Measurements from ENCODE around the gene DUSP15. TPM values are rescaled to one million over a fixed set of nuclear protein-coding genes. Genes with fewer than 3 reads are reported as not detected.
A peak's percentile ranks its signal among the peaks of the same experiment; 100 is the strongest.

Gene DUSP15
- polyA plus RNA-seq, 3 donors = not detected

DNA sequence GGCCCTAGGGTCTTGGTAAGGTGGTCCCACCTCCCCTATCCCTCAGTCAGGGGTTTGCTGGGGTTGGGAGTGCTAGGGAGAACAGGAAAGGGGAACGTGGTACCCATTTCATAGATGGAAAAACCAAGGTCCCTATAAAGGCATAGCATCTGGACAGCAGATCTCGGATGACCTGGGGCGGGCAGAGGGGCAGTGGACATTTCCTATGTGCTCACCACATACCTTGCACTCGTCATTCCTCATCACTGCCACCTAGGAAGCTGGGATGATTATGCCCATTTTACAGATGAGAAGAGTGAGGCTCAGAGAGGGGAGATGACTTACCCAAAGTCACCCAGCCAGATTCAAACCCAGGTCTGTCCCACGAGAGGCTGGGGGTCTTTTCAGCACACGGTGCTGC lies 39.1 kb downstream of the DUSP15 start:
- peaks cover 0 to 20% of the 10 kb centered on the region in 2 donors for H3K27me3 ChIP-seq (ENCODE audit: control insufficient read depth in 2 of 2, insufficient read depth in 2 of 2, low read length in 2 of 2)
- WGBS (ENCODE audit: insufficient coverage) = 87% methylated on average over 3 of the region's 6 CpGs
- intact Hi-C loops (cut with micrococcal nuclease) = no loop called here
- no peaks in the 10 kb centered on the region for H3K79me2 ChIP-seq (ENCODE audit: insufficient read depth, low read length)
- no peaks in the 10 kb centered on the region for H3K36me3 ChIP-seq (replicated peaks in 1 of 2; ENCODE audit: control insufficient read depth in 1 of 2, insufficient read depth in 2 of 2, low read length in 2 of 2)
- H3K27ac ChIP-seq (ENCODE audit: low read depth in 1 of 2, low read length in 2 of 2) = no peak overlapping the region
- peaks cover 11 to 13% of the 10 kb centered on the region in 2 donors for H3K4me1 ChIP-seq (ENCODE audit: control insufficient read depth in 1 of 2, insufficient read depth in 2 of 2, low read length in 2 of 2)
- H3K27ac Mint-ChIP-seq = no peak overlapping the region
- no peak overlapping the region for H3K4me3 ChIP-seq (replicated peaks in 1 of 3; ENCODE audit: low read depth in 2 of 3, low read length in 3 of 3)
- no peaks in the 10 kb centered on the region for H3K4me1 Mint-ChIP-seq
- no peaks in the 10 kb centered on the region for H3K9me3 ChIP-seq (replicated peaks in 1 of 2; ENCODE audit: control insufficient read depth in 1 of 2, insufficient read depth in 1 of 2, low read length in 2 of 2)
- no peak overlapping the region for H3K4me3 Mint-ChIP-seq
- H3K9ac ChIP-seq (ENCODE audit: insufficient read depth, low read length, poor library complexity, severe bottlenecking) = no peak overlapping the region
- peaks cover 0 to 2% (median 0%) of the 10 kb centered on the region in 7 donors for H3K9me3 Mint-ChIP-seq
- H2AFZ ChIP-seq (ENCODE audit: insufficient read depth, low read depth, low read length, poor library complexity, severe bottlenecking) = no peak overlapping the region
- H3K27me3 Mint-ChIP-seq (ENCODE audit: low read depth in 3 of 3) = peaks cover 17 to 35% (median 34%) of the 10 kb centered on the region in 3 donors
- TF ChIP-seq, protein P1, sequence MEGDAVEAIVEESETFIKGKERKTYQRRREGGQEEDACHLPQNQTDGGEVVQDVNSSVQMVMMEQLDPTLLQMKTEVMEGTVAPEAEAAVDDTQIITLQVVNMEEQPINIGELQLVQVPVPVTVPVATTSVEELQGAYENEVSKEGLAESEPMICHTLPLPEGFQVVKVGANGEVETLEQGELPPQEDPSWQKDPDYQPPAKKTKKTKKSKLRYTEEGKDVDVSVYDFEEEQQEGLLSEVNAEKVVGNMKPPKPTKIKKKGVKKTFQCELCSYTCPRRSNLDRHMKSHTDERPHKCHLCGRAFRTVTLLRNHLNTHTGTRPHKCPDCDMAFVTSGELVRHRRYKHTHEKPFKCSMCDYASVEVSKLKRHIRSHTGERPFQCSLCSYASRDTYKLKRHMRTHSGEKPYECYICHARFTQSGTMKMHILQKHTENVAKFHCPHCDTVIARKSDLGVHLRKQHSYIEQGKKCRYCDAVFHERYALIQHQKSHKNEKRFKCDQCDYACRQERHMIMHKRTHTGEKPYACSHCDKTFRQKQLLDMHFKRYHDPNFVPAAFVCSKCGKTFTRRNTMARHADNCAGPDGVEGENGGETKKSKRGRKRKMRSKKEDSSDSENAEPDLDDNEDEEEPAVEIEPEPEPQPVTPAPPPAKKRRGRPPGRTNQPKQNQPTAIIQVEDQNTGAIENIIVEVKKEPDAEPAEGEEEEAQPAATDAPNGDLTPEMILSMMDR (IDR thresholded peaks at IDR 0.05) = no peak
- no peak overlapping the region for H3K4me2 ChIP-seq (replicated peaks; ENCODE audit: extremely low read depth, low read length, poor library complexity, severe bottlenecking)
- no peaks in the 10 kb centered on the region for H4K20me1 ChIP-seq (ENCODE audit: insufficient read depth, low read length)
- no peak for DNase-seq
- peaks cover 0 to 2% of the 10 kb centered on the region in 2 donors for H3K36me3 Mint-ChIP-seq

DNA sequence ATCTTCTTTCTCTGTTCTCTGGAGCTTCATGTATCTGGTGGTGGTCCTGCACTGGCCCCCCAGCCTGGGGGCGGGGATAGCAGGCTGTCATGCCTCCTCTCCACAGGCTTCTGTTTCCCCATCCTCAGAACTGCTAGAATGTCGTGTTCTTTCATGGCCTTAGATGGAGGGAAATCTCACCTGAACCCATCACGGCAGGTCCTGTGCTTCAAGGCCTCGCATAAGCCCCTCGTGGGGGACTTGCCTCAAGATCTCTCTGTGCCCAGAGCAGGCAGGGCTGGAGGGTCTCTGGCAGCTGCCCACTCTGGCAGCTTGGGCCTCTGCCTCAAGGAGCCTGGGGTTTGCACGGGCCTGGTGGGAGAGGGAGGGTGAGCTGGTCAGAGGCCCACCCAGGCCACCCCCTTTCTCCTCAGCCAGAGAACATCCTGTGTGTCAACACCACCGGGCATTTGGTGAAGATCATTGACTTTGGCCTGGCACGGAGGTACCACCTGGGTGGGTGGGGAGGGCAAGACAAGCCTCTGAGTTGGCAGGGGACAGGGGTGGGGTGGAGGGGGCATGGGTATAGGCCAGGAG lies 39.8 kb downstream of the DUSP15 start:
- Histone ChIP-seq H3K27me3 (ENCODE audit: control insufficient read depth in 2 of 2, insufficient read depth in 2 of 2, low read length in 2 of 2) (peaks cover 0 to 18% of the 10 kb centered on the region in 2 donors), H3K36me3 (replicated peaks in 1 of 2; ENCODE audit: control insufficient read depth in 1 of 2, insufficient read depth in 2 of 2, low read length in 2 of 2) (no peaks in the 10 kb centered on the region), H3K79me2 (ENCODE audit: insufficient read depth, low read length) (no peaks in the 10 kb centered on the region), H2AFZ (ENCODE audit: insufficient read depth, low read depth, low read length, poor library complexity, severe bottlenecking) (no peak overlapping the region), H4K20me1 (ENCODE audit: insufficient read depth, low read length) (no peaks in the 10 kb centered on the region), H3K27ac (ENCODE audit: low read depth in 1 of 2, low read length in 2 of 2) (no peak overlapping the region), H3K4me2 (replicated peaks; ENCODE audit: extremely low read depth, low read length, poor library complexity, severe bottlenecking) (no peak overlapping the region), H3K4me1 (ENCODE audit: control insufficient read depth in 1 of 2, insufficient read depth in 2 of 2, low read length in 2 of 2) (peaks cover 4 to 6% of the 10 kb centered on the region in 2 donors), H3K4me3 (replicated peaks in 1 of 3; ENCODE audit: low read depth in 2 of 3, low read length in 3 of 3) (no peak overlapping the region), H3K9ac (ENCODE audit: insufficient read depth, low read length, poor library complexity, severe bottlenecking) (no peak overlapping the region), H3K9me3 (replicated peaks in 1 of 2; ENCODE audit: control insufficient read depth in 1 of 2, insufficient read depth in 1 of 2, low read length in 2 of 2) (no peaks in the 10 kb centered on the region)
- Mint-ChIP-seq H3K4me1 (no peaks in the 10 kb centered on the region), H3K36me3 (peaks cover 0 to 2% of the 10 kb centered on the region in 2 donors), H3K27me3 (ENCODE audit: low read depth in 3 of 3) (peaks cover 16 to 31% (median 30%) of the 10 kb centered on the region in 3 donors), H3K4me3 (no peak overlapping the region), H3K27ac (peak overlapping the region in 1 of 7 donors; percentile 2), H3K9me3 (peaks cover 0 to 2% (median 0%) of the 10 kb centered on the region in 7 donors)
- no peak for DNase-seq
- WGBS (ENCODE audit: insufficient coverage) = 100% methylated on average over 3 of the region's 8 CpGs
- TF ChIP-seq, protein P1 (IDR thresholded peaks at IDR 0.05) = no peak
- intact Hi-C loops (cut with micrococcal nuclease) = no loop called here

All from CD14-positive monocyte (primary cell).